IMR-90 (cell line): Measurements from ENCODE around the gene C4B. TPM values are rescaled to one million over a fixed set of nuclear protein-coding genes. Genes with fewer than 3 reads are reported as not detected.
"Not testable (repeated sequence)": the region's sequence is repeated elsewhere in the genome, so short reads cannot be mapped to it uniquely, and the experiment has no call there.

Source experiments
- ATAC-seq: fragments of 200-7000 bp; cut with Tn5 transposase; 2 replicates; pipeline ENCODE4 v1.9.1; 2020; ENCODE audit warnings: low read depth, mild to moderate bottlenecking, moderate library complexity
- BruUV-seq: library from RNA; stranded (reverse); fragments of 400-500 nt; replicated peaks from 2 replicates; lab custom pipeline; 2021; lab: Mats Ljungman, UMichigan
- CTCF ChIA-PET: fragments of 300-600 bp; formaldehyde crosslinking; extraction: SDS; loops from one replicate; lab custom pipeline; 2021; ENCODE audit warnings: antibody characterized with exemption; lab: Yijun Ruan, JAX
- POLR2A ChIA-PET: fragments of 300-600 bp; sonication (Branson Sonifier 250); formaldehyde crosslinking; loops from one replicate; lab custom pipeline; 2022; ENCODE audit warnings: antibody characterized with exemption; ENCODE audit not compliant: unreplicated experiment; lab: Charles Lee
- DNase-seq: peaks from one replicate; pipeline ENCODE4 v3.0.0; 2013
- H2AFZ ChIP-seq: replicated peaks from 2 replicates; pipeline ENCODE3; 2013; ENCODE audit warnings: low read length, mild to moderate bottlenecking; ENCODE audit not compliant: poor library complexity
- H2AK5ac ChIP-seq: 2 replicates; pipeline ENCODE4 v1.6.1; 2013; ENCODE audit warnings: low read depth, low read length, inconsistent platforms
- H2AK9ac ChIP-seq: replicated peaks from 2 replicates; pipeline ENCODE3; 2013; ENCODE audit warnings: mild to moderate bottlenecking, low read depth, low read length, moderate library complexity; ENCODE audit not compliant: poor library complexity
- H2BK120ac ChIP-seq: 2 replicates; pipeline ENCODE4 v1.6.1; 2013; ENCODE audit warnings: low read depth, low read length, inconsistent platforms
- H2BK15ac ChIP-seq: 3 replicates; pipeline ENCODE4 v1.6.1; 2013; ENCODE audit warnings: low read depth, low read length, inconsistent platforms
- H2BK20ac ChIP-seq: 2 replicates; pipeline ENCODE4 v1.6.1; 2013; ENCODE audit warnings: low read depth, mild to moderate bottlenecking, inconsistent platforms, low read length, moderate library complexity
- H2BK5ac ChIP-seq: 2 replicates; pipeline ENCODE4 v1.6.1; 2013; ENCODE audit warnings: mild to moderate bottlenecking, low read depth, low read length, inconsistent platforms; ENCODE audit not compliant: poor library complexity, severe bottlenecking
- H3K14ac ChIP-seq: replicated peaks from 2 replicates; pipeline ENCODE4 v1.6.1; 2013; ENCODE audit warnings: low read depth, low read length, inconsistent platforms
- H3K18ac ChIP-seq: 2 replicates; pipeline ENCODE4 v1.6.1; 2013; ENCODE audit warnings: low read depth, low read length, control low read depth
- H3K23ac ChIP-seq: 2 replicates; pipeline ENCODE4 v1.6.1; 2013; ENCODE audit warnings: low read depth, low read length, inconsistent platforms
- H3K27ac ChIP-seq: 2 replicates; pipeline ENCODE4 v1.5.1; 2013; ENCODE audit warnings: mild to moderate bottlenecking, control low read depth, low read length; ENCODE audit not compliant: insufficient read depth
- H3K27me3 ChIP-seq: 2 replicates; pipeline ENCODE4 v1.6.1; 2013; ENCODE audit warnings: low read length; ENCODE audit not compliant: control insufficient read depth, insufficient read depth
- H3K36me3 ChIP-seq: 2 replicates; pipeline ENCODE4 v1.6.1; 2013; ENCODE audit warnings: low read length, mixed read lengths; ENCODE audit not compliant: control insufficient read depth, insufficient read depth
- H3K4ac ChIP-seq: 2 replicates; pipeline ENCODE4 v1.6.1; 2013; ENCODE audit warnings: low read depth, low read length, inconsistent platforms
- H3K4me1 ChIP-seq: 2 replicates; pipeline ENCODE4 v1.6.1; 2013; ENCODE audit warnings: low read length, mixed read lengths; ENCODE audit not compliant: control insufficient read depth, insufficient read depth
- H3K4me2 ChIP-seq: 2 replicates; pipeline ENCODE4 v1.6.1; 2013; ENCODE audit warnings: low read depth, mild to moderate bottlenecking, control low read depth, low read length, moderate library complexity
- H3K4me3 ChIP-seq: 2 replicates; pipeline ENCODE4 v1.5.1; 2013; ENCODE audit warnings: low read depth, mild to moderate bottlenecking, control low read depth, low read length, moderate library complexity; ENCODE audit not compliant: insufficient read depth
- H3K56ac ChIP-seq: 2 replicates; pipeline ENCODE4 v1.6.1; 2013; ENCODE audit warnings: low read length, inconsistent platforms; ENCODE audit not compliant: insufficient read depth; ENCODE audit errors: extremely low read depth
- H3K79me1 ChIP-seq, 2 experiments: 2 replicates each; pipeline ENCODE4 v1.6.1; 2013; ENCODE audit warnings: low read length in 2 of 2, inconsistent platforms in 1 of 2, low read depth in 1 of 2
- H3K9ac ChIP-seq: 2 replicates; pipeline ENCODE4 v1.6.1; 2013; ENCODE audit warnings: low read depth, low read length, control low read depth
- H3K9me1 ChIP-seq: 2 replicates; pipeline ENCODE4 v1.6.1; 2013; ENCODE audit warnings: low read length, inconsistent platforms; ENCODE audit not compliant: insufficient read depth
- H3K9me3 ChIP-seq: 2 replicates; pipeline ENCODE4 v1.6.1; 2013; ENCODE audit warnings: low read length; ENCODE audit not compliant: control insufficient read depth, insufficient read depth
- H4K20me1 ChIP-seq: 2 replicates; pipeline ENCODE4 v1.6.1; 2013; ENCODE audit warnings: low read length, inconsistent platforms; ENCODE audit not compliant: insufficient read depth
- H4K5ac ChIP-seq: 2 replicates; pipeline ENCODE4 v1.6.1; 2013; ENCODE audit warnings: mild to moderate bottlenecking, low read depth, low read length, control low read depth
- H4K8ac ChIP-seq, 2 experiments: 2 replicates each; pipeline ENCODE4 v1.6.1; 2013; ENCODE audit warnings: low read depth in 2 of 2, low read length in 2 of 2, control low read depth in 1 of 2, inconsistent platforms in 1 of 2
- H4K91ac ChIP-seq: 2 replicates; pipeline ENCODE4 v1.6.1; 2013; ENCODE audit warnings: low read depth, low read length, inconsistent platforms; ENCODE audit not compliant: insufficient read depth
- WGBS, 2 experiments: methylation state at CpG; one replicate each; pipeline versions ENCODE4 v1.1.5 to v1.1.7; 2013; ENCODE audit warnings: missing lambda C conversion rate in 2 of 2; ENCODE audit not compliant: insufficient read length in 1 of 2; ENCODE audit errors: extremely low coverage in 2 of 2; 5-methylcytosine and 5-hydroxymethylcytosine counted together
- dilution Hi-C: fragments of 300-500 bp; cut with HindIII; formaldehyde crosslinking; loops from one replicate; pipeline ENCODE4 v1.14.3; 2018; ENCODE audit warnings: low sequenced_read_pairs; ENCODE audit not compliant: unreplicated experiment
- in situ Hi-C: fragments of 300-500 bp; cut with MboI; formaldehyde crosslinking; loops from 3 replicates; pipeline ENCODE4 v1.14.3; 2019; ENCODE audit warnings: low sequenced_read_pairs, inconsistent platforms, mixed read lengths
- intact Hi-C: fragments of 100-400 bp; cut with micrococcal nuclease; formaldehyde crosslinking; loops from 2 replicates; pipeline ENCODE4 v1.10.0; 2022
- polyA plus RNA-seq, 3 experiments: library from polyadenylated mRNA; depleted of rRNA; stranded (reverse); fragments of >200 nt; gene quantifications; 2 replicates each; pipeline ENCODE4 v1.2.3, GENCODE V29; 2012; ENCODE audit warnings: low replicate concordance in 1 of 3
- total RNA-seq: library from RNA; depleted of rRNA; stranded (reverse); fragments of >200 nt; gene quantifications from 2 replicates; pipeline ENCODE4 v1.2.3, GENCODE V29; 2012

C4B gene
- total and polyA plus RNA-seq, 2 of the 4 experiments (the other 2 are of a cell fraction): 0.54 to 4.2 TPM

GRCh38 chr6:32007086-32007485 lies 7.5 kb upstream of the C4B start:
- POLR2A ChIA-PET, H3K4ac ChIP-seq, H3K4me3 ChIP-seq, dilution Hi-C loops, BruUV-seq, H3K36me3 ChIP-seq, H4K5ac ChIP-seq, H2AK9ac ChIP-seq, H2BK5ac ChIP-seq, H3K14ac ChIP-seq, H4K8ac ChIP-seq, in situ Hi-C loops, ATAC-seq, H3K9me1 ChIP-seq, H3K4me1 ChIP-seq, H3K9ac ChIP-seq, H2BK20ac ChIP-seq, H4K91ac ChIP-seq, H2BK120ac ChIP-seq, intact Hi-C loops, H3K23ac ChIP-seq, H3K27ac ChIP-seq, H3K18ac ChIP-seq, H3K27me3 ChIP-seq, H4K20me1 ChIP-seq, H2BK15ac ChIP-seq, H3K9me3 ChIP-seq, H2AK5ac ChIP-seq, H2AFZ ChIP-seq, DNase-seq, CTCF ChIA-PET, H3K79me1 ChIP-seq, H3K56ac ChIP-seq, H3K4me2 ChIP-seq: not testable (repeated sequence)
- 58% methylated on average over 4 of the region's 12 CpGs; no CpG with 5 or more reads in 1 of the 2 experiments for WGBS, 2 experiments

- H2AK9ac ChIP-seq, CTCF ChIA-PET, H3K9me3 ChIP-seq, H3K56ac ChIP-seq, H3K4ac ChIP-seq, H3K4me3 ChIP-seq, intact Hi-C loops, H4K20me1 ChIP-seq, H3K27ac ChIP-seq, H3K4me1 ChIP-seq, H2AK5ac ChIP-seq, H3K79me1 ChIP-seq, H4K5ac ChIP-seq, H3K18ac ChIP-seq, H3K36me3 ChIP-seq, H2BK20ac ChIP-seq, H2BK15ac ChIP-seq, in situ Hi-C loops, DNase-seq, H3K9ac ChIP-seq, H2BK5ac ChIP-seq, H3K14ac ChIP-seq, H4K91ac ChIP-seq, H2AFZ ChIP-seq, H3K23ac ChIP-seq, dilution Hi-C loops, H4K8ac ChIP-seq, H3K9me1 ChIP-seq, H3K27me3 ChIP-seq, POLR2A ChIA-PET, H2BK120ac ChIP-seq, ATAC-seq, H3K4me2 ChIP-seq, BruUV-seq: not testable (repeated sequence)
- no CpG with 5 or more reads among the region's 24 CpGs for WGBS, 2 experiments
Measured at GRCh38 chr6:32008037-32008436, 6.6 kb upstream of the C4B start.
